Natural killer cell (primary cell): ENCODE measurements around the gene SPIRE1. TPM values are rescaled to one million over a fixed set of nuclear protein-coding genes. Genes with fewer than 3 reads are reported as not detected.

Source experiments
- ATAC-seq, 3 donors: fragments of 150-1000 bp in 2 of 3; fragments of 200-7000 bp in 1 of 3; cut with Tn5 transposase; 1 replicate in 1 of 3; 2 replicates in 2 of 3; pipeline ENCODE4 v1.10.0; 2021; ENCODE audit warnings: mild to moderate bottlenecking in 2 of 3, moderate library complexity in 2 of 3
- DNase-seq, 2 donors: peaks; one replicate each; pipeline versions ENCODE4 v3.0.0 to v3.0.0-alpha.2; 2013 to 2021; ENCODE audit warnings: mixed read lengths in 1 of 2
- H3K27ac ChIP-seq: one replicate; pipeline ENCODE4 v1.5.1; 2013; ENCODE audit warnings: mild to moderate bottlenecking, low read length
- H3K27me3 ChIP-seq: one replicate; pipeline ENCODE4 v1.6.1; 2013; ENCODE audit warnings: low read length; ENCODE audit not compliant: control insufficient read depth, insufficient read depth
- H3K36me3 ChIP-seq: one replicate; pipeline ENCODE4 v1.6.1; 2013; ENCODE audit warnings: low read length; ENCODE audit not compliant: control insufficient read depth, insufficient read depth
- H3K4me1 ChIP-seq: one replicate; pipeline ENCODE4 v1.6.1; 2013; ENCODE audit warnings: low read length; ENCODE audit not compliant: control insufficient read depth, insufficient read depth
- H3K4me3 ChIP-seq: one replicate; pipeline ENCODE4 v1.5.1; 2013; ENCODE audit warnings: low read length
- H3K9me3 ChIP-seq: one replicate; pipeline ENCODE4 v1.6.1; 2013; ENCODE audit warnings: low read length; ENCODE audit not compliant: control insufficient read depth, insufficient read depth
- H3K27ac Mint-ChIP-seq, 2 donors: one replicate each; pipeline ENCODE4 v1.8.0; 2022; ENCODE audit warnings: mild to moderate bottlenecking in 2 of 2, mixed read lengths in 2 of 2, moderate library complexity in 1 of 2
- H3K27me3 Mint-ChIP-seq, 2 donors: one replicate each; pipeline ENCODE4 v1.8.0; 2022; ENCODE audit warnings: low read depth in 2 of 2, mixed read lengths in 2 of 2
- H3K36me3 Mint-ChIP-seq: one replicate; pipeline ENCODE4 v1.8.0; 2022; ENCODE audit warnings: mixed read lengths
- H3K4me1 Mint-ChIP-seq, 2 donors: one replicate each; pipeline ENCODE4 v1.8.0; 2022; ENCODE audit warnings: mixed read lengths in 2 of 2
- H3K4me3 Mint-ChIP-seq: one replicate; pipeline ENCODE4 v1.8.0; 2022; ENCODE audit warnings: mild to moderate bottlenecking, moderate library complexity, mixed read lengths
- H3K9me3 Mint-ChIP-seq, 2 donors: one replicate each; pipeline ENCODE4 v1.8.0; 2022; ENCODE audit warnings: mixed read lengths in 2 of 2
- CTCF ChIP-seq: fragments of 200-600 bp; IDR thresholded peaks from one replicate; pipeline ENCODE4 v1.8.0; 2022; ENCODE audit warnings: antibody characterized with exemption
- WGBS: methylation state at CpG from one replicate; pipeline ENCODE4 v1.1.7; 2013; ENCODE audit warnings: missing lambda C conversion rate; ENCODE audit not compliant: insufficient coverage; 5-methylcytosine and 5-hydroxymethylcytosine counted together
- intact Hi-C: fragments of 100-400 bp; cut with micrococcal nuclease; formaldehyde crosslinking; loops from one replicate; pipeline ENCODE4 v1.14.2; 2022
- total RNA-seq, 4 donors: library from RNA; stranded (reverse); fragments of 120-200 nt in 1 of 4; gene quantifications; one replicate each; pipeline versions ENCODE4 v1.2.3 to v1.2.4, GENCODE V29; 2013 to 2022

SPIRE1 gene
- total RNA-seq, 3 donors from 2014 or later (not counting 1 experiment from before 2014, with no cell fraction given), result 4.8 to 6.7 (median 5.4) TPM

GRCh38 chr18:12476955-12477354, 181.0 kb downstream of the SPIRE1 start:
- H3K9me3 Mint-ChIP-seq, result no peaks in the 10 kb centered on the region
- Histone ChIP-seq H3K36me3 (no peaks in the 10 kb centered on the region), H3K27me3 (no peaks in the 10 kb centered on the region), H3K4me3 (no peak overlapping the region), H3K9me3 (no peaks in the 10 kb centered on the region), H3K27ac (no peak overlapping the region), H3K4me1 (peaks cover 13% of the 10 kb centered on the region)
- peak in 1 of 3 donors; percentile 39 for ATAC-seq
- no peaks in the 10 kb centered on the region for H3K36me3 Mint-ChIP-seq
- 60% methylated on average over 2 of the region's 2 CpGs for WGBS
- TF ChIP-seq CTCF, result no peak
- no peaks in the 10 kb centered on the region for H3K27me3 Mint-ChIP-seq
- H3K4me1 Mint-ChIP-seq, result peaks cover 19 to 22% of the 10 kb centered on the region in 2 donors
- H3K27ac Mint-ChIP-seq, result peak overlapping the region; percentile 3 to 50
- intact Hi-C loops, result no loop called here
- peak in 1 of 2 donors; percentile 4 for DNase-seq
- no peak overlapping the region for H3K4me3 Mint-ChIP-seq

GRCh38 chr18:12474876-12475275, 183.0 kb downstream of the SPIRE1 start:
- Histone ChIP-seq H3K4me1 (peaks cover 13% of the 10 kb centered on the region), H3K27ac (no peak overlapping the region), H3K9me3 (no peaks in the 10 kb centered on the region), H3K36me3 (no peaks in the 10 kb centered on the region), H3K27me3 (no peaks in the 10 kb centered on the region), H3K4me3 (no peak overlapping the region)
- H3K4me3 Mint-ChIP-seq, result no peak overlapping the region
- H3K4me1 Mint-ChIP-seq, result peaks cover 19 to 22% of the 10 kb centered on the region in 2 donors
- no peaks in the 10 kb centered on the region for H3K36me3 Mint-ChIP-seq
- DNase-seq, result no peak
- ATAC-seq, result no peak
- no peak overlapping the region for H3K27ac Mint-ChIP-seq
- no peaks in the 10 kb centered on the region for H3K9me3 Mint-ChIP-seq
- no peak for TF ChIP-seq CTCF
- no peaks in the 10 kb centered on the region for H3K27me3 Mint-ChIP-seq
- intact Hi-C loops, result no loop called here
- WGBS, result 80% methylated on average over 4 of the region's 4 CpGs

- no peaks in the 10 kb centered on the region for H3K36me3 Mint-ChIP-seq
- intact Hi-C loops, result no loop called here
- H3K27ac Mint-ChIP-seq, result no peak overlapping the region
- H3K4me3 Mint-ChIP-seq, result no peak overlapping the region
- no peaks in the 10 kb centered on the region for H3K27me3 ChIP-seq
- peaks cover 13% of the 10 kb centered on the region for H3K4me1 ChIP-seq
- H3K27me3 Mint-ChIP-seq, result no peaks in the 10 kb centered on the region
- H3K4me3 ChIP-seq, result no peak overlapping the region
- ATAC-seq (no peak), DNase-seq (no peak)
- H3K27ac ChIP-seq, result no peak overlapping the region
- TF ChIP-seq CTCF, result no peak
- H3K9me3 ChIP-seq, result no peaks in the 10 kb centered on the region
- H3K9me3 Mint-ChIP-seq, result no peaks in the 10 kb centered on the region
- H3K36me3 ChIP-seq, result no peaks in the 10 kb centered on the region
- peaks cover 19 to 22% of the 10 kb centered on the region in 2 donors for H3K4me1 Mint-ChIP-seq
Measured at GRCh38 chr18:12474146-12474545, 183.8 kb downstream of the SPIRE1 start.

- Histone ChIP-seq H3K9me3 (no peaks in the 10 kb centered on the region), H3K27ac (no peak overlapping the region), H3K4me3 (no peak overlapping the region), H3K4me1 (no peaks in the 10 kb centered on the region), H3K36me3 (no peaks in the 10 kb centered on the region), H3K27me3 (no peaks in the 10 kb centered on the region)
- H3K36me3 Mint-ChIP-seq, result no peaks in the 10 kb centered on the region
- no peaks in the 10 kb centered on the region for H3K27me3 Mint-ChIP-seq
- H3K4me1 Mint-ChIP-seq, result no peaks in the 10 kb centered on the region
- ATAC-seq, result no peak
- H3K9me3 Mint-ChIP-seq, result no peaks in the 10 kb centered on the region
- no peak overlapping the region for H3K27ac Mint-ChIP-seq
- H3K4me3 Mint-ChIP-seq, result no peak overlapping the region
- no peak for DNase-seq
- no peak for TF ChIP-seq CTCF
- intact Hi-C loops, result no loop called here
- WGBS, result 90% methylated on average over 7 of the region's 7 CpGs
Measured at GRCh38 chr18:12470382-12471075, 187.4 kb downstream of the SPIRE1 start.
